SK-N-SH (cell line): ENCODE measurements around the gene KCNG4. TPM values are rescaled to one million over a fixed set of nuclear protein-coding genes. Genes with fewer than 3 reads are reported as not detected.

Experiments
- CTCF ChIA-PET: fragments of 300-600, 350-600 bp; formaldehyde crosslinking; extraction: SDS; loops from one replicate; lab custom pipeline; 2021; lab: Yijun Ruan, JAX
- POLR2A ChIA-PET: fragments of 350-600 bp; sonication (Branson Sonifier 250); formaldehyde crosslinking; extraction: SDS; loops from one replicate; lab custom pipeline; 2020; ENCODE audit warnings: antibody characterized with exemption, inconsistent platforms; lab: Yijun Ruan, JAX
- DNase-seq: peaks from one replicate; pipeline ENCODE4 v3.0.0; 2012
- H2AFZ ChIP-seq: fragments of 200-600 bp; sonication (generic); 2 replicates; pipeline ENCODE4 v1.8.1; 2016; ENCODE audit warnings: antibody characterized with exemption, mild to moderate bottlenecking, low read depth
- H3F3A ChIP-seq: fragments of 200-600 bp; sonication (generic); replicated peaks from 2 replicates; pipeline ENCODE3; 2016; ENCODE audit warnings: antibody characterized with exemption, mild to moderate bottlenecking; ENCODE audit not compliant: insufficient read depth
- H3K27ac ChIP-seq, 2 experiments: fragments of 200-500 bp in 1 of 2; fragments of 200-600 bp in 1 of 2; sonication (Bioruptor generic) in 1 of 2; sonication (generic), shearing (Covaris generic) in 1 of 2; 2 replicates each; pipeline versions ENCODE4 v1.5.1 to v1.6.1; 2014 to 2016; ENCODE audit warnings: low read depth in 2 of 2, inconsistent platforms in 1 of 2, low read length in 1 of 2, mild to moderate bottlenecking in 1 of 2, mixed read lengths in 1 of 2
- H3K27me3 ChIP-seq: fragments of 200-600 bp; sonication (generic), shearing (Covaris generic); 2 replicates; pipeline ENCODE4 v1.6.1; 2016; ENCODE audit warnings: mixed run types; ENCODE audit not compliant: insufficient read depth
- H3K36me3 ChIP-seq, 2 experiments: fragments of 200-500 bp in 1 of 2; fragments of 200-600 bp in 1 of 2; sonication (Bioruptor generic) in 1 of 2; sonication (generic) in 1 of 2; replicated peaks in 1 of 2; 2 replicates each; pipeline versions ENCODE3 to v1.5.1; 2014 to 2016; ENCODE audit warnings: low read length in 1 of 2, mild to moderate bottlenecking in 1 of 2; ENCODE audit not compliant: insufficient read depth in 2 of 2, control insufficient read depth in 1 of 2
- H3K4me1 ChIP-seq, 2 experiments: fragments of 200-500 bp in 1 of 2; fragments of 200-600 bp in 1 of 2; sonication (Bioruptor generic) in 1 of 2; sonication (generic), shearing (Covaris generic) in 1 of 2; 2 replicates each; pipeline versions ENCODE4 v1.5.1 to v1.6.1; 2014 to 2016; ENCODE audit warnings: low read depth in 1 of 2, low read length in 1 of 2, mixed run types in 1 of 2; ENCODE audit not compliant: insufficient read depth in 2 of 2, control insufficient read depth in 1 of 2
- H3K4me2 ChIP-seq: fragments of 200-600 bp; sonication (generic), shearing (Covaris generic); 2 replicates; pipeline ENCODE4 v1.6.1; 2017; ENCODE audit warnings: mixed run types
- H3K4me3 ChIP-seq, 2 experiments: fragments of 200-500 bp in 1 of 2; fragments of 200-600 bp in 1 of 2; sonication (Bioruptor generic) in 1 of 2; sonication (generic), shearing (Covaris generic) in 1 of 2; 2 replicates each; pipeline versions ENCODE4 v1.5.1 to v1.8.1; 2014 to 2016; ENCODE audit warnings: low read depth in 2 of 2, inconsistent platforms in 1 of 2, low read length in 1 of 2, mild to moderate bottlenecking in 1 of 2, mixed read lengths in 1 of 2, moderate library complexity in 1 of 2
- H3K79me2 ChIP-seq: fragments of 200-600 bp; sonication (generic); 2 replicates; pipeline ENCODE4 v1.8.1; 2017; ENCODE audit warnings: mild to moderate bottlenecking; ENCODE audit not compliant: insufficient read depth
- H3K9ac ChIP-seq: fragments of 200-600 bp; sonication (generic); 2 replicates; pipeline ENCODE4 v1.6.1; 2017; ENCODE audit warnings: mixed run types
- H3K9me2 ChIP-seq: fragments of 200-600 bp; sonication (generic); 2 replicates; pipeline ENCODE4 v1.6.1; 2017; ENCODE audit warnings: mixed run types
- H3K9me3 ChIP-seq: fragments of 200-600 bp; sonication (generic); 2 replicates; pipeline ENCODE4 v1.6.1; 2017; ENCODE audit warnings: mixed run types, mild to moderate bottlenecking, moderate library complexity
- H4K20me1 ChIP-seq: fragments of 200-600 bp; sonication (generic); 2 replicates; pipeline ENCODE4 v1.6.1; 2017; ENCODE audit warnings: mild to moderate bottlenecking, mixed run types; ENCODE audit not compliant: insufficient read depth
- CHD2 ChIP-seq: fragments of 150-350 bp; IDR thresholded peaks from 2 replicates; pipeline ENCODE4 v1.6.1; 2018; ENCODE audit warnings: low read length; ENCODE audit not compliant: partially characterized antibody
- ELF1 ChIP-seq: IDR thresholded peaks from 2 replicates; pipeline ENCODE4 v1.4.0; 2012
- EZH2phosphoT487 ChIP-seq: fragments of 200-600 bp; sonication (generic); IDR thresholded peaks from 2 replicates; pipeline ENCODE4 v1.6.1; 2017; ENCODE audit warnings: low read depth, mixed run types, mild to moderate bottlenecking, antibody characterized with exemption, moderate library complexity, borderline replicate concordance
- FOXJ3 ChIP-seq: sonication (generic); formaldehyde crosslinking; IDR thresholded peaks from 2 replicates; pipeline ENCODE4 v1.5.1; 2020; ENCODE audit warnings: mild to moderate bottlenecking, missing genetic modification reagents
- FOXM1 ChIP-seq: IDR thresholded peaks from 2 replicates; pipeline ENCODE4 v1.4.0; 2012; ENCODE audit warnings: low read depth, mild to moderate bottlenecking
- GATA2 ChIP-seq: sonication (generic); formaldehyde crosslinking; IDR thresholded peaks from 2 replicates; pipeline ENCODE4 v1.5.0; 2020; ENCODE audit warnings: mild to moderate bottlenecking, missing genetic modification reagents
- JUND ChIP-seq: IDR thresholded peaks from 2 replicates; pipeline ENCODE4 v1.4.0; 2012
- NRF1 ChIP-seq: IDR thresholded peaks from 2 replicates; pipeline ENCODE4 v1.6.1; 2012; ENCODE audit warnings: low read depth, mild to moderate bottlenecking, low read length
- RAD21 ChIP-seq: IDR thresholded peaks from 2 replicates; pipeline ENCODE4 v1.6.1; 2012; ENCODE audit warnings: mild to moderate bottlenecking, low read length
- RXRA ChIP-seq: IDR thresholded peaks from 2 replicates; pipeline ENCODE4 v1.4.0; 2012; ENCODE audit warnings: low read depth, mild to moderate bottlenecking, borderline replicate concordance
- SIN3A ChIP-seq: IDR thresholded peaks from 2 replicates; pipeline ENCODE4 v1.6.1; 2012; ENCODE audit warnings: low read depth, mild to moderate bottlenecking, low read length, moderate library complexity, borderline replicate concordance
- TCF12 ChIP-seq: IDR thresholded peaks from 2 replicates; pipeline ENCODE4 v1.4.0; 2012
- TEAD4 ChIP-seq: IDR thresholded peaks from 2 replicates; pipeline ENCODE4 v1.4.0; 2012; ENCODE audit warnings: mild to moderate bottlenecking, borderline replicate concordance; ENCODE audit not compliant: insufficient read depth
- WGBS: methylation state at CpG from one replicate; pipeline ENCODE4 v1.1.6; 2017; ENCODE audit warnings: low lambda C conversion rate; 5-methylcytosine and 5-hydroxymethylcytosine counted together
- polyA plus RNA-seq, 3 experiments: library from polyadenylated mRNA; depleted of rRNA; stranded (reverse); fragments of >200 nt; gene quantifications; 2 replicates each; pipeline ENCODE4 v1.2.3, GENCODE V29; 2012
- TF ChIP-seq, protein P1 (sequence below): IDR thresholded peaks from 2 replicates; pipeline ENCODE4 v1.6.1; 2012; ENCODE audit warnings: mild to moderate bottlenecking, low read depth, low read length, moderate library complexity
- TF ChIP-seq, protein P2 (sequence below): IDR thresholded peaks from 2 replicates; pipeline ENCODE4 v1.4.0; 2012; ENCODE audit warnings: low read depth, borderline replicate concordance
- TF ChIP-seq, protein P3 (sequence below): IDR thresholded peaks from 2 replicates; pipeline ENCODE4; 2012

The KCNG4 gene
- polyA plus RNA-seq, 1 of the 3 experiments (the other 2 are of a cell fraction): not detected

DNA sequence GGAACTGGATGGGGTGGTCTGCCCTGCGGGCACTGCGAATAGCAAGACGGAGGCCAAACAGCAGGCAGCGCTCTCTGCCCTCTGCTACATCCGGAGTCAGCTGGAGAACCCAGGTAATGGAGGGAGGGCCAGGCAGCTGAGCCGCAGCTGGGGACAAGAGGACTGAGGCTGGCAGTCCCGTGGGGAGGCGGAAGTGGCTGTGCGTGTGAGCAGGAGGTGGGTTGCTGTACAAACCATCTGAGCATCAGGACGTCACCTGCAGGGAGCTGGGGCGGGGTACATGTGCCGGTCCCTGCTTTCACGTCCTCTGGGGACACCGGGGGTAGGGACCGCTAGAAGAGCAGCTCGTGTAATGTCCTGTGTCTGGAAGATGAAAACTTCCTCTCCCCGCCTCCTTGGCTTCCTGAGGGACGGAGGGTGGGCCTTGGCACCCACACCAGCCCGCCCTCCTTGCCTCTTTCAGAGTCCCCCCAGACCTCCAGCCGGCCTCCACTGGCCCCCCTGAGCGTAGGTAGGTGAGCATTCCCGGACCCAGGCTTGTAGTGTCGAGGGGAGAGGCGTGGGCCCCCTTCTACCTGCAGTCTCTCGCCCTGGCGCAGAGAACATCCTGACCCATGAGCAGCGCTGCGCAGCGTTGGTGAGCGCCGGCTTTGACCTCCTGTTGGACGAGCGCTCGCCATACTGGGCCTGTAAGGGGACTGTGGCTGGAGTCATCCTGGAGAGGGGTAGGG is 45.2 kb downstream of the KCNG4 start:
- H3K9ac ChIP-seq: no peak overlapping the region
- no peaks in the 10 kb centered on the region for H3K79me2 ChIP-seq
- no peaks in the 10 kb centered on the region for H4K20me1 ChIP-seq
- no peaks in the 10 kb centered on the region for H3K27me3 ChIP-seq
- no peak for DNase-seq
- TF ChIP-seq TCF12: no peak
- no peak for TF ChIP-seq ELF1
- TF ChIP-seq, protein P1, sequence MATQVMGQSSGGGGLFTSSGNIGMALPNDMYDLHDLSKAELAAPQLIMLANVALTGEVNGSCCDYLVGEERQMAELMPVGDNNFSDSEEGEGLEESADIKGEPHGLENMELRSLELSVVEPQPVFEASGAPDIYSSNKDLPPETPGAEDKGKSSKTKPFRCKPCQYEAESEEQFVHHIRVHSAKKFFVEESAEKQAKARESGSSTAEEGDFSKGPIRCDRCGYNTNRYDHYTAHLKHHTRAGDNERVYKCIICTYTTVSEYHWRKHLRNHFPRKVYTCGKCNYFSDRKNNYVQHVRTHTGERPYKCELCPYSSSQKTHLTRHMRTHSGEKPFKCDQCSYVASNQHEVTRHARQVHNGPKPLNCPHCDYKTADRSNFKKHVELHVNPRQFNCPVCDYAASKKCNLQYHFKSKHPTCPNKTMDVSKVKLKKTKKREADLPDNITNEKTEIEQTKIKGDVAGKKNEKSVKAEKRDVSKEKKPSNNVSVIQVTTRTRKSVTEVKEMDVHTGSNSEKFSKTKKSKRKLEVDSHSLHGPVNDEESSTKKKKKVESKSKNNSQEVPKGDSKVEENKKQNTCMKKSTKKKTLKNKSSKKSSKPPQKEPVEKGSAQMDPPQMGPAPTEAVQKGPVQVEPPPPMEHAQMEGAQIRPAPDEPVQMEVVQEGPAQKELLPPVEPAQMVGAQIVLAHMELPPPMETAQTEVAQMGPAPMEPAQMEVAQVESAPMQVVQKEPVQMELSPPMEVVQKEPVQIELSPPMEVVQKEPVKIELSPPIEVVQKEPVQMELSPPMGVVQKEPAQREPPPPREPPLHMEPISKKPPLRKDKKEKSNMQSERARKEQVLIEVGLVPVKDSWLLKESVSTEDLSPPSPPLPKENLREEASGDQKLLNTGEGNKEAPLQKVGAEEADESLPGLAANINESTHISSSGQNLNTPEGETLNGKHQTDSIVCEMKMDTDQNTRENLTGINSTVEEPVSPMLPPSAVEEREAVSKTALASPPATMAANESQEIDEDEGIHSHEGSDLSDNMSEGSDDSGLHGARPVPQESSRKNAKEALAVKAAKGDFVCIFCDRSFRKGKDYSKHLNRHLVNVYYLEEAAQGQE: no peak
- no peak for TF ChIP-seq RAD21
- no peak for TF ChIP-seq JUND
- TF ChIP-seq CHD2: no peak
- TF ChIP-seq NRF1: no peak
- no peak for TF ChIP-seq TEAD4
- TF ChIP-seq, protein P2, sequence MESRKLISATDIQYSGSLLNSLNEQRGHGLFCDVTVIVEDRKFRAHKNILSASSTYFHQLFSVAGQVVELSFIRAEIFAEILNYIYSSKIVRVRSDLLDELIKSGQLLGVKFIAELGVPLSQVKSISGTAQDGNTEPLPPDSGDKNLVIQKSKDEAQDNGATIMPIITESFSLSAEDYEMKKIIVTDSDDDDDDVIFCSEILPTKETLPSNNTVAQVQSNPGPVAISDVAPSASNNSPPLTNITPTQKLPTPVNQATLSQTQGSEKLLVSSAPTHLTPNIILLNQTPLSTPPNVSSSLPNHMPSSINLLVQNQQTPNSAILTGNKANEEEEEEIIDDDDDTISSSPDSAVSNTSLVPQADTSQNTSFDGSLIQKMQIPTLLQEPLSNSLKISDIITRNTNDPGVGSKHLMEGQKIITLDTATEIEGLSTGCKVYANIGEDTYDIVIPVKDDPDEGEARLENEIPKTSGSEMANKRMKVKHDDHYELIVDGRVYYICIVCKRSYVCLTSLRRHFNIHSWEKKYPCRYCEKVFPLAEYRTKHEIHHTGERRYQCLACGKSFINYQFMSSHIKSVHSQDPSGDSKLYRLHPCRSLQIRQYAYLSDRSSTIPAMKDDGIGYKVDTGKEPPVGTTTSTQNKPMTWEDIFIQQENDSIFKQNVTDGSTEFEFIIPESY: no peak
- TF ChIP-seq RXRA: no peak
- TF ChIP-seq FOXM1: no peak
- no peak for TF ChIP-seq FOXJ3 (CRISPR knock-in tag)
- TF ChIP-seq SIN3A: no peak
- TF ChIP-seq, protein P3, sequence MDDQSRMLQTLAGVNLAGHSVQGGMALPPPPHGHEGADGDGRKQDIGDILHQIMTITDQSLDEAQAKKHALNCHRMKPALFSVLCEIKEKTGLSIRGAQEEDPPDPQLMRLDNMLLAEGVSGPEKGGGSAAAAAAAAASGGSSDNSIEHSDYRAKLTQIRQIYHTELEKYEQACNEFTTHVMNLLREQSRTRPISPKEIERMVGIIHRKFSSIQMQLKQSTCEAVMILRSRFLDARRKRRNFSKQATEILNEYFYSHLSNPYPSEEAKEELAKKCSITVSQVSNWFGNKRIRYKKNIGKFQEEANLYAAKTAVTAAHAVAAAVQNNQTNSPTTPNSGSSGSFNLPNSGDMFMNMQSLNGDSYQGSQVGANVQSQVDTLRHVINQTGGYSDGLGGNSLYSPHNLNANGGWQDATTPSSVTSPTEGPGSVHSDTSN: no peak
- no peak for TF ChIP-seq GATA2 (CRISPR knock-in tag)
- TF ChIP-seq EZH2phosphoT487: no peak
- CTCF ChIA-PET: interaction anchor here (1.3 to 4.2 kb wide), 2 partner anchors 8 to 112 kb away, joined by 3 to 24 read pairs; partner anchors contain the start of gene TAF1C
- POLR2A ChIA-PET: no interaction called here
- no peak overlapping the region for H2AFZ ChIP-seq
- 73% methylated on average over 30 of the region's 34 CpGs for WGBS
- H3K4me1 ChIP-seq: no peaks in the 10 kb centered on the region
- H3K4me2 ChIP-seq: no peak overlapping the region
- no peak overlapping the region for H3K4me3 ChIP-seq
- H3K9me3 ChIP-seq: no peaks in the 10 kb centered on the region
- H3F3A ChIP-seq: no peaks in the 10 kb centered on the region
- H3K36me3 ChIP-seq: no peaks in the 10 kb centered on the region
- H3K27ac ChIP-seq: no peak overlapping the region
- no peaks in the 10 kb centered on the region for H3K9me2 ChIP-seq
